Right atrium auricular region (tissue), 2 donors: ENCODE results near the gene CORO6. TPM values are rescaled to one million over a fixed set of nuclear protein-coding genes. Genes with fewer than 3 reads are reported as not detected.

Source experiments
- DNase-seq: peaks from one replicate; pipeline ENCODE4 v3.0.0-alpha.2; 2019; ENCODE audit warnings: low spot score
- H3K27ac ChIP-seq, 2 donors: fragments of 200-600 bp; sonication (generic); 1 replicate in 1 of 2; 2 replicates in 1 of 2; pipeline ENCODE4 v1.5.1; 2016 to 2019
- H3K27me3 ChIP-seq, 2 donors: fragments of 200-600 bp; sonication (generic); one replicate each; pipeline versions ENCODE4 v1.5.1 to v1.6.0; 2017 to 2019
- H3K36me3 ChIP-seq: fragments of 200-600 bp; sonication (generic); one replicate; pipeline ENCODE4 v1.5.1; 2016
- H3K4me1 ChIP-seq, 2 donors: fragments of 200-600 bp; sonication (generic); one replicate each; pipeline versions ENCODE4 v1.5.1 to v1.6.0; 2017 to 2019
- H3K4me3 ChIP-seq, 2 donors: fragments of 200-600 bp; sonication (generic); 1 replicate in 1 of 2; 2 replicates in 1 of 2; pipeline ENCODE4 v1.5.1; 2017 to 2019; ENCODE audit warnings: mild to moderate bottlenecking in 1 of 2, moderate library complexity in 1 of 2
- H3K9me3 ChIP-seq, 2 donors: fragments of 200-600 bp; sonication (generic); one replicate each; pipeline ENCODE4 v1.5.1; 2019
- CTCF ChIP-seq, 2 donors: fragments of 200-600 bp; sonication (generic); IDR thresholded peaks; one replicate each; pipeline ENCODE4 v1.5.1; 2019; ENCODE audit warnings: antibody characterized with exemption in 2 of 2
- total RNA-seq, 2 donors: library from RNA; depleted of rRNA; stranded (reverse); fragments of >200 nt; gene quantifications; one replicate each; pipeline ENCODE4 v1.1.0, GENCODE V29; 2016

CORO6 gene
- total RNA-seq, 2 donors from 2014 or later, result 65.0 to 87.6 TPM

GRCh38 chr17:29585080-29585751, 37.5 kb downstream of the CORO6 start:
- Histone ChIP-seq H3K4me3 (peak overlapping the region; percentile 28 to 33), H3K27ac (peak overlapping the region; percentile 80 to 85), H3K36me3 (peaks cover 31% of the 10 kb centered on the region), H3K4me1 (peaks cover 0 to 70% of the 10 kb centered on the region in 2 donors), H3K27me3 (no peaks in the 10 kb centered on the region), H3K9me3 (no peaks in the 10 kb centered on the region)
- DNase-seq, result no peak
- peak in 1 of 2 donors; percentile 11 for TF ChIP-seq CTCF (IDR thresholded peaks at IDR 0.05)

- H3K27ac ChIP-seq, result peak overlapping the region; percentile 80 to 85
Measured at GRCh38 chr17:29584452-29585079, 38.1 kb downstream of the CORO6 start.

GRCh38 chr17:29583324-29584248, 39.1 kb downstream of the CORO6 start:
- Histone ChIP-seq H3K27me3 (no peaks in the 10 kb centered on the region), H3K9me3 (no peaks in the 10 kb centered on the region), H3K4me1 (peaks cover 0 to 66% of the 10 kb centered on the region in 2 donors), H3K27ac (peak overlapping the region; percentile 80 to 85), H3K36me3 (peaks cover 47% of the 10 kb centered on the region), H3K4me3 (peak overlapping the region in 1 of 2 donors; percentile 33)
- no peak for DNase-seq
- no peak for TF ChIP-seq CTCF (IDR thresholded peaks at IDR 0.05)

More at GRCh38 chr17:29584452-29585079, 38.1 kb downstream of the CORO6 start:
- H3K9me3 ChIP-seq, result no peaks in the 10 kb centered on the region
- peaks cover 0 to 69% of the 10 kb centered on the region in 2 donors for H3K4me1 ChIP-seq
- no peak for DNase-seq
- H3K4me3 ChIP-seq, result peak overlapping the region in 1 of 2 donors; percentile 33
- TF ChIP-seq CTCF (IDR thresholded peaks at IDR 0.05), result no peak
- H3K36me3 ChIP-seq, result peaks cover 37% of the 10 kb centered on the region
- H3K27me3 ChIP-seq, result no peaks in the 10 kb centered on the region

DNA sequence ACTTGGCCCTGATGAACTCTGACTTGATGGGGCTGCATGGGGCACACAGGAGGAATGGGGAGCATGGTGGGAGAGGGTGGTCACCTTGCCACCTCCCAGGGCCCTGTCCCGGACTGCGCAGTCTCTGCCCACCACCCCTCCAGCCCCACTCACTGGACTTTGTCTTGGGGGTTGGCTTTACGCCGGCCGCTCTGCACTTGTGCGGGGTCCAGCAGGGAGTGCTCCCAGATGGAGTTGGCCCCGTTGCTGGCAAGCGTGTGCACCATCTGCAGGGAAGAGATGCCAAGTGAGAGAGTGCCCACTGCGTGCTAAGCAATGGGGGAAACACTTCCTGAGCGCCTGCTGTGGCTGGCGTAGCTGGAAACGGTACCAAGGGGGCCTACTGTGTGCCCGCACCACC, 39.9 kb downstream of the CORO6 start:
- Histone ChIP-seq H3K4me1 (peaks cover 0 to 62% of the 10 kb centered on the region in 2 donors), H3K4me3 (no peak overlapping the region), H3K36me3 (peaks cover 55% of the 10 kb centered on the region), H3K27ac (no peak overlapping the region), H3K9me3 (no peaks in the 10 kb centered on the region), H3K27me3 (no peaks in the 10 kb centered on the region)
- TF ChIP-seq CTCF (IDR thresholded peaks at IDR 0.05), result no peak
- DNase-seq, result no peak

GRCh38 chr17:29582254-29582765, 40.4 kb downstream of the CORO6 start:
- H3K9me3 ChIP-seq, result no peaks in the 10 kb centered on the region
- DNase-seq, result no peak
- H3K36me3 ChIP-seq, result peaks cover 60% of the 10 kb centered on the region
- no peak overlapping the region for H3K27ac ChIP-seq
- no peak overlapping the region for H3K4me3 ChIP-seq
- H3K27me3 ChIP-seq, result no peaks in the 10 kb centered on the region
- no peak for TF ChIP-seq CTCF (IDR thresholded peaks at IDR 0.05)
- H3K4me1 ChIP-seq, result peaks cover 0 to 62% of the 10 kb centered on the region in 2 donors
